Inflammatory macrophage (primary cell): Measurements from ENCODE around the gene RNU6-9.

Source experiments
- DNase-seq, 2 donors: peaks; one replicate each; pipeline ENCODE4 v3.0.0-alpha.2; 2020 to 2022

Gene RNU6-9

DNA sequence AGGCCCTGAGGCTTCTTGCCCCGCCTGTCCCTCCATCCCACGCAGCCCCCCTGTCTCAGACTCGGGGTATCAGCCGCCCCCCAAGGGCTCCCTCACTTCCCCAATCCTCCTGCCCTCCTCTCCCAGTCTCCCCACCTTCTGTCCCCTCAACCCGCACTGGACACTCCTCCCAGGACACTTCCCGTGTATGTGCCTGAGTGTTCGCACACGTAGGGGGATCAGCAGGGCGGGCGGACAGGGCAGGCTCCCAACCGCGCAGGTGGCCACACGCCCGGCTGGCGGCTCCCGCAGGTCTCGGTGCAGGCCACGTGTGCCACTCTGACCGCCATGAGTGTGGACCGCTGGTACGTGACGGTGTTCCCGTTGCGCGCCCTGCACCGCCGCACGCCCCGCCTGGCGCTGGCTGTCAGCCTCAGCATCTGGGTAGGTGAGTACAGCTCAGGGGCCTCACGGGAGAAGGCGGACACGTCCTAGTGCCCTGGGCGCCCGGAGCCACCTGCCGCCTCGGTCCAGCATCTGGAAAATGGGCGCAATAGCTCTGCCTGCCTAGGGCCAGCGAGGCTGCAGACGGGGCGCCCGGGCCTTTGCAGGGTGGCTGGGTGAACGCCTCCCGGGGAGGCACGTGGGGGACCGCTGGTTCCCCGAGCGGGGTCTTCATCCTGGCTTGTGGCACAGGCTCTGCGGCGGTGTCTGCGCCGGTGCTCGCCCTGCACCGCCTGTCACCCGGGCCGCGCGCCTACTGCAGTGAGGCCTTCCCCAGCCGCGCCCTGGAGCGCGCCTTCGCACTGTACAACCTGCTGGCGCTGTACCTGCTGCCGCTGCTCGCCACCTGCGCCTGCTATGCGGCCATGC, 26.1 kb downstream of the RNU6-9 start:
- no peak for DNase-seq

- peak in 1 of 2 donors; percentile 43 for DNase-seq
These were observed 27.0 kb downstream of the RNU6-9 start for GRCh38 chr19:920051-920864.

- no peak for DNase-seq
These were observed 31.3 kb downstream of the RNU6-9 start for GRCh38 chr19:924553-925086.

DNA sequence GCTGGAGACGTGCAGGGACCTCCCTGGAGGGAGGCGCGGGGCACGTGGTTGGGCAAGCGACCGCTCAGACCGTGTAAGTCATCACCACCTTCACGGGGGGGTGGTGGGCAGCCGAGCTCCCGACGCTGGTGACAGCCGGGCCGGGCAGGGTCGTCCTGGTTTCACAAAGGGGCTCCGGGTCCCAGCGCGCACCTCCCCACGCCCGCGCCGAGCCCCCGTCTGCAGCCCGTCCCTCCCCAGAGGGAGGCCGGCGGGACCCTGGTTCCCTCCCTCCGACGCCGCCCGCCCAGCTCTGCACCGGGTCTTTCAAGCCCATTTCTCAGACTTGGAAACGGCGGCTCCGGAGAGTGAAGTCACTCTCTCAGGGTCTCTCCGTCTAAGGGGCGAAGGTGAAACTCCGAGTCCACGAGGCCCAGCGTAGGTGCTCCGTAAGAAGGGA, 31.8 kb downstream of the RNU6-9 start:
- DNase-seq = peak in 1 of 2 donors; percentile 31

- peak; percentile 77 to 82 for DNase-seq
These were observed 32.4 kb downstream of the RNU6-9 start, which contains the start of gene ARID3A for GRCh38 chr19:925526-926322. Gene ARID3A (plus strand): TSS chr19:926035. CDS start chr19:929529, 3,494 bp downstream.

GRCh38 chr19:926323-926588, 33.0 kb downstream of the RNU6-9 start:
- DNase-seq = no peak

DNA sequence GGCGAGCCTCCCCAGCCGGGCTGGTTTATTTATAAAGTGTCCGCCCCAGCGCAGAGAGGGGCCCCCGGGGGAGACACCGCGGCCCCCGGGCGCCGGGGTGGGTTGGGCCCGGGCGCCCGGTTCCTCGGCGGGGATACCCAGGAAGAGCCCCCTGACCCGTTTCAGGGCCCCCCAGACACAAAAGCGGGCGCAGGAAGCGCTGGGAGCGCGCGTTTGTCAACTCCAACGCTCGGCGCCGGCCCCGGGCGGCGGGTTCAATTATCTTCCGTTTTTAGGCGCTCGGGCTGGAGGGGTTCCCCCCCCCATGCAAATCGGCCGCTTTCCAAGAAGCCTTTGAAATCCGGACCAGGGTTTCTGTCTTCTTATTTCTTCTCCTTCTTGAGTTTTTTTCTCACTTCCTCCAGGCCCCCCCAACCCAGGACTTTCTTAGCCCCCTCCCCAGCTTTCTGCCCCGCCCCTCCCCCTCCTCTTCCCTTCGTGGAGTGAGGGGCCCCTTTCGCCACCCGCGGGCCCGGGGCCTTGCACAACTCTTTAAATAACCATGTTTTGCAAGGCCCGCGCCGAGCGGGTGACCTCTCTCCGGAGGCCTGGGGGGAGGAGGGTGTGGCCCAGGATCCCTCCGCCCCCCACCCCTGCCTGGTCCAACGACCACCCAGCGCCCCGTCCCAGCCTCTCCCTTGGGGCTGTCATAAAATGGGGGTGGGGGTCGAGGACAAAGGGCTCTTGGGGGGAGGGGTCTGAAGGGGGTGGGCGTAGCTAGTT, 33.5 kb downstream of the RNU6-9 start:
- peak; percentile 83 to 88 for DNase-seq

DNA sequence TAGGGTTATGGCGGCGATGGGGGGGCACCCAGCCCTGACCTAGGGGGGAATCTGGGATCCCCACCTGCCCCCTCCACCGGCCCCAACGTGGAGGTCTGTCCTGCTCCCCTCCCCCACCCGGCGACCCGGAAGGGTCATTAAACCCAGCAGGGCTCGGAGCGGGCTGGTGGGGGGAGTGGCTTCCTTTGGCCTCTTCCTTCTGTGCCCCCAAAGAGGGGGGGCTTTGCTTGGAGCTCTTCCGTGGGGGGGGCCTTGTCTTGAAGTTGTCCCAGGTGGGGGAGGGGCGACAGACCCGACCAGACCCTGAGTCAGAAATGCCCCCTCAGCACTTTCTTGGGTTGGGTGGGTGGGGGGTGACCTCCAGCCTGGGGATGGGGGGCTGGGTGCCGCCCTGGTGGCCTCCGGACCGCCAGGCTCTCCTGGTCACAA, 34.1 kb downstream of the RNU6-9 start:
- no peak for DNase-seq

GRCh38 chr19:927780-928401, 34.6 kb downstream of the RNU6-9 start:
- DNase-seq = no peak

- no peak for DNase-seq
These were observed 35.4 kb downstream of the RNU6-9 start for GRCh38 chr19:928471-929202.

GRCh38 chr19:929203-929890, 36.1 kb downstream of the RNU6-9 start:
- DNase-seq = no peak

DNA sequence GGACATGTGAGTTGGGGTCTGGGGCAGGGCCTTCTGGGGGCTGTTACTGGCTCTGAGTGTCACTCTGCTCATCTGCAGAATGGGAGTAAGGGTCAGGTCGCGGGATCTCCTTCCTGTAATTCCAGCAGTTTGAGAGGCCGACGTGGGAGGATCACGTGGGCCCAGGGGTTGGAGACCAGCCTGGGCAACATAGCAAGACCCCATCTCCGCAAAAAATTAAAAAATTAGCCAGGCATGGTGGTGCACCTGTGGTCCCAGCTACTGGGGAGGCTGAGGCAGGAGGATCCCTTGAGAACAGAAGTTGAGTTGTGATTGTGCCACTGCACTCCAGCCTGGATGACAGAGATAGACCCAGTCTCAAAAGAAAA, 36.6 kb downstream of the RNU6-9 start:
- no peak for DNase-seq

DNA sequence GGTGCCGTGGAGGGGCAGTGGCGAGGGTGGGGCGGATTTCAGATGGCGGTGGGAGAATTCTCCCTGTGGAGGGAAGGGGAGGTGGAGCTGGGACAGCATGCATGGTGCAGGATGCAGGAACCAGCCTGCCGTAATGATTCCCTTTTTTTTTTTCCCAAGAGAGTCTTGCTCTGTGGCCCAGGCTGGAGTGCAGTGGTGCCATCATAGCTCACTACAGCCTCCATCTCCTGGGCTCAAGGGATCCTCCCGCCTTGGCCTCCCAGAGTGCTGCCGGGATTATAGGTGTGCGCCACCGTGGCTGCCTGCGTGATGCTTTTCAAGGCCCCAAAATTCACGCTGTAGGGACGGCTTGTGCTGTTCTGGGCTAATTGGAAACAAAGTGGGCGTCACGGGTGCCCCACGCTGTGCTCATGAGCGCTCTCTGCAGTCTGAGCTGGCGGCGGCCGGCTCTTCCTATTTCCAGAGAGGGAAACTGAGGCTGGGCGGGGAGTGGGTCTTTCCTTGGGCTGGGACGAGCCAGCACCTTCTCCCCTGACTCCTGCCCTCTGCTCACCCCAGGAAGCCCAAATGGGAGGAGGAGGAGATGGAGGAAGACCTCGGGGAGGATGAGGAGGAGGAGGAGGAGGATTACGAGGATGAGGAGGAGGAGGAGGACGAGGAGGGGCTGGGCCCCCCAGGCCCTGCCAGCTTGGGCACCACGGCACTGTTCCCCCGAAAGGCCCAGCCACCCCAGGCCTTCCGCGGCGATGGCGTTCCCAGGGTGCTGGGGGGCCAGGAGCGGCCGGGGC, 38.8 kb downstream of the RNU6-9 start:
- no peak for DNase-seq

GRCh38 chr19:932648-933552, 39.6 kb downstream of the RNU6-9 start:
- peak; percentile 42 to 69 for DNase-seq

- no peak for DNase-seq
These were observed 40.2 kb downstream of the RNU6-9 start for GRCh38 chr19:933553-933882.

DNA sequence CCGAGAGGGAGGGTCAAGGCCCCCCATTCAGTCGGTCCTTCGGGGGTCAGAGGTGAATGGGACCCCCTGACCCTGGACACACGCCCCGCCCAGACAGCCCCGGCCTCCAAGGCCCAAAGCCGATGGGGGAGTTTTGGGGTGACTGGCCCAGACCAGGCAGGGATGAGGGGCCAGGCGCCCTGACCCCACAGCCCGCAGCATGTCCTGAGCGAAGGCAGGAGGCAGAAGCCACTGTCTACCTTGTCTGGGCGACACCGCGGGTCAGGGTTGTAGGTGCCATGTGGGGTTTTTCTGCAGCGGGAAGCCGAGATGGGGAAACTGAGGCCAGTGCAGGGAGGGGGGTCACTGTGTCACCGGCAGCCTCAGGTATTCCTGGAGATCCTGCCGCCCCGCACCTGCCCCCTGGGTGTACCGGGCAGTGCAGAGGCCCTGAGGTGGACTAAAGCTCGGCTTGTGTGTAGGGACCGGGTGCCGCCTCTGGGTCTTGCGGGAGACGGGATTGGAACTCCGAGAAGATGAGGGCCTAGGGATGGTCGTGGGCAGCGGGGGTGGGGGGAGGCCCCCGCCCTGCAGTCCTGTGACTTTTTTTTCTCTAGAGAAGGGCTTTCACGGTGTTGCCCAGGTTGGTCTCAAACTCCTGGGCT, 41.0 kb downstream of the RNU6-9 start:
- DNase-seq = no peak

- peak; percentile 60 to 75 for DNase-seq
These were observed 41.7 kb downstream of the RNU6-9 start for GRCh38 chr19:934865-935479.
